ENCODE measurements around the gene DTNB. TPM values are rescaled to one million over a fixed set of nuclear protein-coding genes. Genes with fewer than 3 reads are reported as not detected.

The DTNB gene
- total and polyA plus RNA-seq, 2 donors (not counting 1 experiment from before 2014, with no cell fraction given) = 25.7 to 37.3 TPM

DNA sequence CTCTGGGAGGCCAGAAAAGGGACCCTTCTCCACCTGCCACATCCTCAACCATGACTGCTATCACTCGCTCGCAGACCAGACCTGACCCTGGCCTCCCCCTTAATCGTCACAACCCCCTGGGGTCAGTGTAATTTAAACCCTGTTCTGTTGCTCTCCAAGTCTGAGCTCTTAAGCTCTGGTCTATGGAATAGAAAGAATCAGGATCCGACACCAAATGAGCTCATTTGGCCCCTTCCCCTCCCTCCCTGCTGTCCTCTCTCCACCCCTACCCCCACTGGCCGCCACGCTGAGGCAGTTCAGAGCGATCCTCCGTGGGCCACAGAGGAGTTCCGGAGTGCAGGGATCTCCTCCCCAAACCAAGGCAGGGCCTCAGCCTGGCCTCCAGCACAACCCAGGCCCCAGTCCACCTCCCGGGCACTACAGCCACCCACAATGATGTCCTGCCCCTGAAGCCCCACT lies 337.0 kb downstream of the DTNB start:
- H3K4me1 Mint-ChIP-seq = peaks cover 54% of the 10 kb centered on the region
- 96% methylated on average over 6 of the region's 10 CpGs for WGBS (ENCODE audit: insufficient coverage)

DNA sequence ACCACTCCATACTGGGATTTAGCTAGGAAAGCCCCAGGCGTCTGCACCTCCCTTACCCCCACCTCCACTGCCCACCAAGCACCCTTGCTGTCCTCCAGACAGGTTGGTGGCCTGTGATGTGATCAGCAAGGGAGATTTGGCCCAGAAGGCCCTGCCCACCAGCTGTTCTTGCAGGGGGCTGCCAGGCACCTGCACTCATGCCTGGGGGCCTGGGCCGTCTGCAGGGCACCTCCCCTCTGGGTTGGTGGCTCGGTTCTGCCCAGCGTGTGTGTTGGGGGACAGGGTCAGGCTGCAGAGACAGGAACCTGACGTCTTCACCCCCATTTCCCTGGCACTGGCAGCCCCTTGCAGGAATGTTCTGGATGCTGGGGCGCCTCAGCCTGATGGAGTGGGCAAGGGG lies 337.4 kb downstream of the DTNB start:
- Histone ChIP-seq H3K36me3 (replicated peaks in 1 of 2; ENCODE audit: control extremely low read depth in 1 of 2, control insufficient read depth in 1 of 2, extremely low read depth in 1 of 2, insufficient read depth in 2 of 2, low read length in 1 of 2) (peaks cover 0 to 2% of the 10 kb centered on the region in 2 experiments), H3K27ac (ENCODE audit: low read length in 2 of 2) (no peak overlapping the region), H4K20me1 (ENCODE audit: control insufficient read depth, insufficient read depth, low read length, poor library complexity, severe bottlenecking) (peaks cover 67% of the 10 kb centered on the region), H3K9me3 (ENCODE audit: control extremely low read depth in 1 of 3, control insufficient read depth in 2 of 3, insufficient read depth in 1 of 3, low read length in 2 of 3) (no peaks in the 10 kb centered on the region), H2AFZ (ENCODE audit: insufficient read depth, low read depth, low read length, poor library complexity, severe bottlenecking) (no peak overlapping the region), H3K79me2 (ENCODE audit: control insufficient read depth, insufficient read depth, low read length) (peaks cover 59% of the 10 kb centered on the region), H3K27me3 (replicated peaks in 1 of 4; ENCODE audit: control extremely low read depth in 1 of 4, control insufficient read depth in 3 of 4, insufficient read depth in 4 of 4, low read length in 3 of 4) (peaks cover 0 to 3% (median 1%) of the 10 kb centered on the region in 4 experiments), H3K4me1 (ENCODE audit: control insufficient read depth in 2 of 2, insufficient read depth in 2 of 2, low read length in 2 of 2) (peaks cover 17 to 23% of the 10 kb centered on the region in 2 donors), H3K4me2 (replicated peaks; ENCODE audit: low read depth, low read length, poor library complexity, severe bottlenecking) (no peak overlapping the region), H3K9ac (ENCODE audit: low read length) (no peak overlapping the region), H3K4me3 (ENCODE audit: control extremely low read depth in 1 of 5, extremely low read depth in 1 of 5, insufficient read depth in 1 of 5, low read depth in 2 of 5, low read length in 4 of 5) (no peak overlapping the region)
- TF ChIP-seq, protein P1, sequence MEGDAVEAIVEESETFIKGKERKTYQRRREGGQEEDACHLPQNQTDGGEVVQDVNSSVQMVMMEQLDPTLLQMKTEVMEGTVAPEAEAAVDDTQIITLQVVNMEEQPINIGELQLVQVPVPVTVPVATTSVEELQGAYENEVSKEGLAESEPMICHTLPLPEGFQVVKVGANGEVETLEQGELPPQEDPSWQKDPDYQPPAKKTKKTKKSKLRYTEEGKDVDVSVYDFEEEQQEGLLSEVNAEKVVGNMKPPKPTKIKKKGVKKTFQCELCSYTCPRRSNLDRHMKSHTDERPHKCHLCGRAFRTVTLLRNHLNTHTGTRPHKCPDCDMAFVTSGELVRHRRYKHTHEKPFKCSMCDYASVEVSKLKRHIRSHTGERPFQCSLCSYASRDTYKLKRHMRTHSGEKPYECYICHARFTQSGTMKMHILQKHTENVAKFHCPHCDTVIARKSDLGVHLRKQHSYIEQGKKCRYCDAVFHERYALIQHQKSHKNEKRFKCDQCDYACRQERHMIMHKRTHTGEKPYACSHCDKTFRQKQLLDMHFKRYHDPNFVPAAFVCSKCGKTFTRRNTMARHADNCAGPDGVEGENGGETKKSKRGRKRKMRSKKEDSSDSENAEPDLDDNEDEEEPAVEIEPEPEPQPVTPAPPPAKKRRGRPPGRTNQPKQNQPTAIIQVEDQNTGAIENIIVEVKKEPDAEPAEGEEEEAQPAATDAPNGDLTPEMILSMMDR (IDR thresholded peaks at IDR 0.05) = no peak
- no peak for TF ChIP-seq EZH2 (IDR thresholded peaks at IDR 0.05; ENCODE audit: borderline replicate concordance, insufficient read depth, low read depth, low read length, poor library complexity, severe bottlenecking)
- Mint-ChIP-seq H3K9me3 (ENCODE audit: insufficient read depth) (no peaks in the 10 kb centered on the region), H3K27me3 (no peaks in the 10 kb centered on the region), H3K4me1 (peaks cover 57% of the 10 kb centered on the region), H3K4me3 (no peak overlapping the region), H3K27ac (no peak overlapping the region)
- 75% methylated on average over 5 of the region's 6 CpGs for WGBS (ENCODE audit: insufficient coverage)
- intact Hi-C loops (cut with micrococcal nuclease) = no loop called here
- ATAC-seq (ENCODE audit: low read depth) = no peak
- POLR2A ChIA-PET = interaction anchor here (0.5 to 0.7 kb wide), 2 partner anchors 10 to 26 kb away, joined by 4 to 6 read pairs; no protein-coding TSS in a partner anchor
- DNase-seq = no peak
- CTCF ChIA-PET = interaction anchor here (1.2 kb wide), 1 partner anchor 26 kb away, joined by 3 read pairs; no protein-coding TSS in a partner anchor

More for the DNA sequence above, 337.0 kb downstream of the DTNB start:
- peaks cover 55% of the 10 kb centered on the region for H3K79me2 ChIP-seq (ENCODE audit: control insufficient read depth, insufficient read depth, low read length)
- TF ChIP-seq, protein P1 (IDR thresholded peaks at IDR 0.05) = no peak
- TF ChIP-seq EZH2 (IDR thresholded peaks at IDR 0.05; ENCODE audit: borderline replicate concordance, insufficient read depth, low read depth, low read length, poor library complexity, severe bottlenecking) = no peak
- no peak overlapping the region for H2AFZ ChIP-seq (ENCODE audit: insufficient read depth, low read depth, low read length, poor library complexity, severe bottlenecking)
- H3K27ac ChIP-seq (ENCODE audit: low read length in 2 of 2) = no peak overlapping the region
- DNase-seq = no peak
- H3K9ac ChIP-seq (ENCODE audit: low read length) = no peak overlapping the region
- no peaks in the 10 kb centered on the region for H3K9me3 ChIP-seq (ENCODE audit: control extremely low read depth in 1 of 3, control insufficient read depth in 2 of 3, insufficient read depth in 1 of 3, low read length in 2 of 3)
- no peak for ATAC-seq (ENCODE audit: low read depth)
- Mint-ChIP-seq H3K4me3 (no peak overlapping the region), H3K9me3 (ENCODE audit: insufficient read depth) (no peaks in the 10 kb centered on the region), H3K27ac (no peak overlapping the region), H3K27me3 (no peaks in the 10 kb centered on the region)
- peaks cover 17 to 23% of the 10 kb centered on the region in 2 donors for H3K4me1 ChIP-seq (ENCODE audit: control insufficient read depth in 2 of 2, insufficient read depth in 2 of 2, low read length in 2 of 2)
- peaks cover 65% of the 10 kb centered on the region for H4K20me1 ChIP-seq (ENCODE audit: control insufficient read depth, insufficient read depth, low read length, poor library complexity, severe bottlenecking)
- H3K4me3 ChIP-seq (ENCODE audit: control extremely low read depth in 1 of 5, extremely low read depth in 1 of 5, insufficient read depth in 1 of 5, low read depth in 2 of 5, low read length in 4 of 5) = no peak overlapping the region
- POLR2A ChIA-PET = no interaction called here
- no peak overlapping the region for H3K4me2 ChIP-seq (replicated peaks; ENCODE audit: low read depth, low read length, poor library complexity, severe bottlenecking)
- H3K36me3 ChIP-seq (replicated peaks in 1 of 2; ENCODE audit: control extremely low read depth in 1 of 2, control insufficient read depth in 1 of 2, extremely low read depth in 1 of 2, insufficient read depth in 2 of 2, low read length in 1 of 2) = peaks cover 0 to 2% of the 10 kb centered on the region in 2 experiments
- peaks cover 0 to 3% (median under 1%) of the 10 kb centered on the region in 4 experiments for H3K27me3 ChIP-seq (replicated peaks in 1 of 4; ENCODE audit: control extremely low read depth in 1 of 4, control insufficient read depth in 3 of 4, insufficient read depth in 4 of 4, low read length in 3 of 4)
- CTCF ChIA-PET = interaction anchor here (1.2 to 2.5 kb wide), 2 partner anchors 26 to 27 kb away, joined by 3 to 7 read pairs; no protein-coding TSS in a partner anchor
- intact Hi-C loops (cut with micrococcal nuclease) = no loop called here

Measured in B cell (primary cell).